Choroid plexus epithelial cell (primary cell): ENCODE results near the gene MAF.

Experiments
- DNase-seq: peaks from one replicate; pipeline ENCODE4 v3.0.0-alpha.2; 2010; ENCODE audit warnings: low read depth
- H3K4me3 ChIP-seq: 2 replicates; pipeline ENCODE4 v1.5.1; 2011; ENCODE audit warnings: low read depth, mild to moderate bottlenecking, control low read depth, low read length, moderate library complexity
- TF ChIP-seq, protein P1 (sequence below): conservative IDR thresholded peaks from 2 replicates; pipeline ENCODE4 v1.5.1; 2011; ENCODE audit warnings: low read depth, mild to moderate bottlenecking, control low read depth, inconsistent platforms, low read length, moderate library complexity

MAF gene

GRCh38 chr16:79600638-79601091, at the start of gene MAF:
MAF (minus strand) TSS chr16:79600737; CDS start chr16:79599902, 835 bp downstream.
- DNase-seq: peak; percentile 92
- peak within 1 kb of the TSS; percentile 68 for H3K4me3 ChIP-seq
- TF ChIP-seq, protein P1, sequence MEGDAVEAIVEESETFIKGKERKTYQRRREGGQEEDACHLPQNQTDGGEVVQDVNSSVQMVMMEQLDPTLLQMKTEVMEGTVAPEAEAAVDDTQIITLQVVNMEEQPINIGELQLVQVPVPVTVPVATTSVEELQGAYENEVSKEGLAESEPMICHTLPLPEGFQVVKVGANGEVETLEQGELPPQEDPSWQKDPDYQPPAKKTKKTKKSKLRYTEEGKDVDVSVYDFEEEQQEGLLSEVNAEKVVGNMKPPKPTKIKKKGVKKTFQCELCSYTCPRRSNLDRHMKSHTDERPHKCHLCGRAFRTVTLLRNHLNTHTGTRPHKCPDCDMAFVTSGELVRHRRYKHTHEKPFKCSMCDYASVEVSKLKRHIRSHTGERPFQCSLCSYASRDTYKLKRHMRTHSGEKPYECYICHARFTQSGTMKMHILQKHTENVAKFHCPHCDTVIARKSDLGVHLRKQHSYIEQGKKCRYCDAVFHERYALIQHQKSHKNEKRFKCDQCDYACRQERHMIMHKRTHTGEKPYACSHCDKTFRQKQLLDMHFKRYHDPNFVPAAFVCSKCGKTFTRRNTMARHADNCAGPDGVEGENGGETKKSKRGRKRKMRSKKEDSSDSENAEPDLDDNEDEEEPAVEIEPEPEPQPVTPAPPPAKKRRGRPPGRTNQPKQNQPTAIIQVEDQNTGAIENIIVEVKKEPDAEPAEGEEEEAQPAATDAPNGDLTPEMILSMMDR: no peak

GRCh38 chr16:79648826-79649225, 48.3 kb upstream of the MAF start:
- TF ChIP-seq, protein P1: no peak
- no peak for DNase-seq
- no peak overlapping the region for H3K4me3 ChIP-seq

- TF ChIP-seq, protein P1: no peak
Measured at GRCh38 chr16:79647586-79647985, 47.0 kb upstream of the MAF start.

DNA sequence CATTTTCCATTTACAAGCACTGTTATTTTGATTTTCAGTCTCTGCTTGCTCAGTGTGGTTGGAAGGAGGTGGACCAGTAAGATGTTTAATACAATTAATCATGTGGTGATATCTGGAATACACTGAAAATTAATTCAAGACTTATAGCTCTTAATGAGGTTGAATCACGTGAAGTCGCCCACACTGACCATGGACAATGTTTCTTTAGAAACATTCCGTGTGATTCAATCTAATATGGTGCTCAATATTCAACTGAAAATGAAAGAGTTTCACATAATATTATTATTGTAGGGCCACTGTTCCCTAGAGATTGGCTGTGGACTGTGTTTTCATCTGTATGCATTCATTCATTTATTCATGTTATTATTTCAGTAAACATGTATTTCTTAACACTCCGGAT, 45.2 kb upstream of the MAF start:
- DNase-seq: no peak
- no peak overlapping the region for H3K4me3 ChIP-seq
- TF ChIP-seq, protein P1: no peak

More at GRCh38 chr16:79647586-79647985, 47.0 kb upstream of the MAF start:
- DNase-seq: no peak
- H3K4me3 ChIP-seq: no peak overlapping the region

DNA sequence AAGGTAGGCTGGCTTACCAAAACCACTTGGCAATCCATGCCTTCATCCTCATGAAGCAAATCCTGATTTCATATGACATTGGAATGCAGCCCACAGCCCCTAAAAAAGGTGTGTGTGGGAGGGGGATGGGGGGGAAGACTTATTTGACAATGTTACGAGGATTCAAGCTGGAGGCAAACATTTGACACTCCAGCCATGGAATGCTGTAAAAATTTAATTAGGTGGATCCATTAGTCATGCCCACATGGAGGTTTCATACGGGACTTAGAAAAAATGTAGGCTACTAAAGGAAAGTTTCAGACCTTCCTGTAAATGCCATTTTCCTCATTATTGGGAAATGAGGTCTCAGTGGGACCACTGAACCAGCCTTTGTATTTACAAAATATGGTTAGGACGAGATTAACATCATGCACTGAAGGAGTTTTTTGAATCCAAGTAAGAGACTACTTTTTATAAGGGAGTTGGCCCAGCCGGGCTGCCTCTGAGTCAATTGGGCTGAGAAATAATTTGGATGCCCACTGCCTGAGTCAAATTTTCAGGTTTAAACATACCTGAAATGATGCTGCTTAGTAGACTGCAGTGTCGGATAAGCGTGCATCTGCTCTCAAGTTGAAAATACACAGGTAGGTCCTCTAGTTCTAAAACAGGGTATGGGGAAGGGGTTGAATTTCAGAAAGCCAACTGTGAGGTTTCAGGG, 44.6 kb upstream of the MAF start:
- no peak for DNase-seq
- TF ChIP-seq, protein P1: no peak
- no peak overlapping the region for H3K4me3 ChIP-seq

DNA sequence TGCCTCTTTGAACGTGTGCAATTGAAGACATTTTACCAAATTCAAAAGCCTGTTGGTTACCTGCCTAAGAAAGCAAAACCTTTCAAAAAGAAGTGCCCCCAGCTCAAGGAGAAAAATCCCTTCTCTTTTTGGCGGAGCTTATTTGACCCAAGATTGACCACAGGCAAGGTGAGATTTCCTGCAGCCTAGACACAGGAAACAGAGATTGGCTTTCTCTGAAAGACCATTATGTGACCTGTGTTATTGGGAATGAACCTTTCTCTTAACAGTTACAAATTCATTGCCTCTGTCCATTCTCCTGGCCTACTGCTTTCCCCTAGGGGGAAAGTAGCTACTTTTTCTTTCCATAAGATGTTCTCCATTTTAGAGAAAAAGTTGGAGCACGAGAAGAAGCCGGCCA, 42.1 kb upstream of the MAF start:
- TF ChIP-seq, protein P1: no peak
- no peak for DNase-seq
- H3K4me3 ChIP-seq: no peak overlapping the region
